Germinal center (tissue), 1 donor: Measurements from ENCODE around the gene PFKFB2.
"Not testable (repeated sequence)": the region's sequence is repeated elsewhere in the genome, so short reads cannot be mapped to it uniquely, and the experiment has no call there.

Experiments used
- DNase-seq: peaks from one replicate; pipeline ENCODE4 v3.0.0; 2012; ENCODE audit warnings: mixed read lengths, low spot score

PFKFB2 gene

DNA sequence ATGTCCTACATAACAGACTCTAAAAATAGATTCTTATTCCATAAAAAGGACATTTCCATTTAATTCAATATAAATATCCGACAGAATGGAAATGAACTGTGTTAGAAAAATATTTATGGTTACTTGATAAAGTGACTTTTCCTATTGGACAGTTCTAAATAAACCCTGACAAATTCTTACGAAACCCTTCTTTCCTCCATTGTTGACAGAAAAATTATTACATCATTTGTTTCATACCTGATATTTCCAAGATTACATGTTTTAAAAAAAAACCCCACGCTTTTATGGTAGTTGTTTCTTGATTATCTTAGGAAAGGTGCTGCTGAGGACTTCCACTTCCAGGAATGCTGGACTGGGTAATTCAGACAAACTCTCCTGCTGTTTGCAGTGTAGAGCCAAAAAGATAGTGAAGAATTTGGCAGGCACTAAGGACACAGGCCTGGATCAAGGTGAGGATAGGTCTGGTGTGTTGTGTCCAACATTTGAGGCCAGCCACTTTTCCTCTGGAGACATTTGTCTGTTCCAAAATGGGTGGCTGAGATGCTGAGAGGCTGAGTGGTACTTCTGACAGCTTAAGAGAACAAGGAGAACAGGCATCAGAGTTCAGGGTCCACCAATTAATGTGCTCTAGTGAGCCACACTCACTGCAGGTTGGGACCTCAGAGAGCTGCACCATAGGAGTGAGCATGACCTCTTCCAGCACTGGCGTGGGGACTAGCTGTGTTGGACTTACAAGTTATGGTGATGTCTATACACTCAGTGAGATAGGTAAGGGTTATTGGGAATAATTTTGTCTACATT, 13.5 kb upstream of the PFKFB2 start:
- DNase-seq = no peak

DNA sequence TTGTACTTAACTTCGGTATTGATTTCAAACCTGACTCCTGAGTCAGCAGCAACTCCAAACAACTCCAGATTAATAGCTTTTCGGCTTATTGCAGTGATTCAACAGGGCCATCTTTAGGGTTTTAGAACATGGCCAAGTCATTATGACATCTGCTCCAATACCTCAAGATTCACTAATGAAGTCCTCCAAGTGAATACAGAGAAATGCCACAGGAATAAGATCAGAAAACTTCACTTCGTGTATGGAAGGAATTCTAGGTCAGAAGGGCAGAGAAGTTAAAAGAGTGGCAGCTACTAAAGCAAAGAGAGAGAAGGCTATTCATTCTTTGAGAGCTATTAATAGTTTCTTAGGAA, 12.9 kb upstream of the PFKFB2 start:
- no peak for DNase-seq

DNA sequence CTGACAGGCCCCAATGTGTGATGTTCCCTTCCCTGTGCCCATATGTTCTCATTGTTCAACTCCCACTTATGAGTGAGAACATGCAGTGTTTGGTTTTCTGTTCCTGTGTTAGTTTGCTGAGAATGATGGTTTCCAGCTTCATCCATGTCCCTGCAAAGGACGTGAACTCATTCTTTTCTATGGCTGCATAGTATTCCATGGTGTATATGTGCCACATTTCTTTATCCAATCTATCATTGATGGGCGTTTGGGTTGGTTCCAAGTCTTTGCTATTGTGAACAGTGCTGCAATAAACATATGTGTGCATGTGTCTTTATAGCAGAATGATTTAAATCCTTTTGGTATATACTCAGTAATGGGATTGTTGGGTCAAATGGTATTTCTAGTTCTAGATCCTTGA, 11.7 kb upstream of the PFKFB2 start:
- DNase-seq = not testable (repeated sequence)

DNA sequence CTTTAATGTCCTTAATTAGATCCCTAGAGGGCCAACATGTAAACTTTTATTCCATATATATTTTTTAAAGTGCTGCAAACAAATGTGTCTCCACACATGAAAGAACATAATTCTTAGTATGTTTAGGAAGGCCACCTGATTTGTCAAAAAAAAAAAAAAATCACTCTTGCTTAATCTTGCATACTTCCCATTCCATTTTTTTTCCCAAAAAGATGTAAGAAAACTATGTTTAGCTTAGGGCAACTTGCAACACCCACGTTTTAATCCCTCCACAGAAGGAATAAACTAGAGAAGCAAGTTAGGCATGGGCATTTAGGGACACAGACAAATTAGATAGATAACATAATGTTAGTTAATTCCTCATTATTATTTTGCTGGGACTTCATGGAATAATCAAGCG, 7.6 kb upstream of the PFKFB2 start:
- DNase-seq = no peak

DNA sequence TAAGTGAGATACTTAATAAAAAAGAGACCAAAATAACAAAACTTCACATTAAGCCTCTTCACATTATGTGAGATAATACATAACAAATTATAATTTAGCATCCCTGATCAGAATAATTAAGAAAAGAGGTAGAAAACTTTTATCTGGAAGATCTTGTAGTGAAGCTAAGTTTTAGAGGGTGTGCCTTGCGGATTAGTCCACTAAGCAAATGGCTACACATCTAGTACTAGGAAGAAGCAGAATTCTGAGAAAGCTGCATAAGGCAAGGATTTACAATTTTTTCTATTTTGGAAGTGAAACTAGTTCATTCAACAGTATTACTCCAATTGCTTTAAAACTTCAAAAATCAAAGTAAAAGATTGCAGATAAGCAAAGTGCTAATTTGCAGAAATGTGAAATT, 5.6 kb upstream of the PFKFB2 start:
- no peak for DNase-seq

DNA sequence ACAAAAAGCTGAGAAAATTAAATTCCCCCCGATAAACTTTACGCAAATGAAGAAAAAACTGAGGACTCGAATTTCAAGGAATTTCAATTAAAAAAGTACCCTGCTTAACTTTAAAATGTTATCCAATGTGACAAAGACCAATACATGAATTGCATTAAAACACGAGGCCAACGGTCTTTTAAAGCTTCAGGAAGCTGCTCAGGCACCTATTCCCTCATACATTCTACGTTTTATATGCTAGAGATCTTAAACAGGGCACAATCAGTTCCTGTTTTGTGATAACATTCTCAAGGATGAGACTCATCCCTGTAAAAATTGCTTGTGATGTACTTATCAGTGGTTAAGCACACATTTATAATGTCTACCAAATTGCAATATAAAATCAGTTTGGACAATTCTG, 5.0 kb upstream of the PFKFB2 start:
- no peak for DNase-seq

DNA sequence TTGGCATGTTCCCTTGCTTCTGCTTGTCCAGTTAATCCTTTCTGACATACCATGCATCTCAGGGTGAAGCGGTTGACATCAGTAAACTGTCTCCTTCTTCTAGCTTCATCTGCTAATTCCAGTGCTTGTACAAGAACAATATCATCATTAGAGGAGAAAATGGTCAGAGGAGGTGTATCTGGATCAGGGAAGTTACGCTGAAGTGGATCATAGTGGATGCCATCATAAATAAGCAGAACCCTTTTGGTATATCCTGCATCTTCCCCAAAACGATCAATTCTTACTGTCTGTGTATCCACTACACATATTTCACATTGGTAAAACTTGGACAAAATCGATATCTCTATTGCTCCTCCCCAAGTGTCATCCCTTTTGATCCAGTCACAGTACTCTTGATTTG, 4.0 kb upstream of the PFKFB2 start:
- no peak for DNase-seq

DNA sequence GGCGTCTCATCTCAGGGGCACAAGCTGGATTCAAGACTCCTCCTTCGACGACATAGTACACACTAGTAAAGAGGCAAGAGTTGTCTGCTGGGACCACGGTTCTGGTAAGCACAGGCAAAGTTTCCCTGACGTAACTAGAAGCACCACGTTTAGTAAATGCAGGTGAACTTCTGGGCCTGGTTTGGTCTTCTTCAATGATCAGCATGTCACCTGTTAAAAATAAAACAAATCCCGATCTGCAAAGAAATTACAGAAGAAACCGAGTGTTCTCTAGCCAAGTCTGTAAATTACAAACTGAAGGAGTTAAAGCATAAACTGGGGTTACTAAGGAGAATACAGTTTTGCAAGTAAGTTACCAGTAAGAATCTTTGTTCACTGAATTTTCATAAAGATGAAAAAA, 3.6 kb upstream of the PFKFB2 start:
- no peak for DNase-seq

DNA sequence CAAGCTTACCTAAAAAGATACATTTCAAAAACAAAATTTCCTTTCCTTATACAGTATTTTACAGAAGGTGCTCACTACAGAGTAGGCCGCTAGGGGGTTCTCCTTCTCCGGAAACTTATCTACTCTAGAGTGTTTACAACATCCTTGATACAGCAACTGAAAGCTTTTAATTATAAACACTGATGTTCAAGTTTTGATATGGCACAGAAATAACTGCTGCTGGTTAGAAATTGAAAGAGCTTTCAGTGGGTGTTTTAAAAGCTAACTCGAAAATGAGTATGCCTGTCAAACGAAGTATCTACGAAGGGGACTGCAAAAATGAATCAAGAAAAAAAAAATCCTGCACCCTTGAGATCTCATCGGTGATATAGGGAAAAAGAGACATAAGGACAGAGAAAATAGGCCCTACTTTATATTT, 3.1 kb upstream of the PFKFB2 start:
- peak; percentile 72 for DNase-seq

DNA sequence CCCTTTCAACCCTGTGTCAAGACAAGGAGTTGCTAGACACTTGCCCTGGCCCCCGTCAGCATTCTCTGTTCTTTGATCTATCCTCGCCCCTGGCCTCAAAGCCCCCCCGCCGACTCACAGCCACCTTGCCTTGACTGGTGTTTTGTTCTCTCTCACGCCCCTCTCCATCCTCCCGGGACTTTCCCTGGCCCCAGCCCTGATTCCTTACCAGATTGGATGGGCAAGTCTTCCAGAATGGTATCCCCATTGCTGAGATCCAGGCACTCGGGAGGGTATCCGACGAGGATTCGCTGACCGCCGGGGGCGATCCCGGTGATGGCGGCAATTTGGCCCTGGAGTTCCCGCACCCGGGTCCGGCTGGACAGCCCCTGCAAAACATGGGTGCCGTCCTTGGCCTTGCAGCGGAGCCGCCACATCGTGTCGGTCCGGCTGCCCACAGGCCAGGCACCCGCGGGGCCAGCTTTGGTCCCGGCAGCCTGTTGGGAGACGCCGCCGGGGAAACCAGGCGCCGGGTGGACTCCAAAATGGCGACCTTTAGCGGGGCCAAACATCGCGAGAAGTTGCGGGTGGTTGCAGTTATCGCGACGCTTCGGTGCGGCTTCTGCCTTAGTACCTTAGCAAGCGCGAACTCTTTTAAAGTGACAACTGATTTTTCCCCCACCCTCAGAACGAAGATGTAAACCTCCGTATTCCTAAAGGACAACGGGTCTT, 2.4 kb upstream of the PFKFB2 start:
- peak; percentile 84 for DNase-seq

DNA sequence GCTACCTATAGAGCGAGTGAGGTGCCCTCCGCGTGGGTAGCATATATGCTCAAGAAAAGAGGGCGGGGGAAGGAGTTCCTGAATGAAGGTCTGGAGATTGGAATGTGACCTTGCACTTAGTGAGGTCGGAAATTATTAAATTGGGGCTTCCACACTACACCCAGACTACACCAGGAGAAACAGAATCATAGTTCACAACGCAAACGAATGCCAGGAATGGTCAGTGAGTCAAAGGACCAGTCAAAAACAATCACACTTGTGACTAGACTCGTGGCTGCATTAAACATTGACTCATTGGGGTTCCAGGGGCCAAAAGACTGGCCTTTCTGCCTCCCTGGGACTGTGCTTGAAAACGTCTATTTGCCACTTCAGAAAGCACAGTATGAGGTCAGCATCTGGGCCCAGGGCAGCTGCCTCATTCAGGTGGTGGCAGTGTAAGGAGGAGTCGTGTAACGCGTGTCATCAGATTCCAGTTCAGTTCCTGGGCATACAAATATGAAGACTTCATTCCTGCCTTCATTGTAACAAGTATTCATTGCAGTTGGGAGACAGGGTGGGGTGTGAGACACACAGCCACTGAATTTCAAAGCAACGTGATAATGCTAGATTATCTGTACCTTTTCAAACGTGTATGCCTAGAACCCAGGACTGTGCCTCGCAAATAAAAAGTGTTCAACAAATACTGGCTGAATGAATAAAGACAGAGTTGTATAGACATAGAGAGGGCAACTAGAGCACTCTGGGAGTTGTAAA, 1.7 kb upstream of the PFKFB2 start, which contains the start of gene YOD1:
Gene YOD1, minus strand, starts transcription at position 18 of the 753 bp plus-strand sequence. CDS start 178 bp downstream, outside the sequence.
- no peak for DNase-seq

DNA sequence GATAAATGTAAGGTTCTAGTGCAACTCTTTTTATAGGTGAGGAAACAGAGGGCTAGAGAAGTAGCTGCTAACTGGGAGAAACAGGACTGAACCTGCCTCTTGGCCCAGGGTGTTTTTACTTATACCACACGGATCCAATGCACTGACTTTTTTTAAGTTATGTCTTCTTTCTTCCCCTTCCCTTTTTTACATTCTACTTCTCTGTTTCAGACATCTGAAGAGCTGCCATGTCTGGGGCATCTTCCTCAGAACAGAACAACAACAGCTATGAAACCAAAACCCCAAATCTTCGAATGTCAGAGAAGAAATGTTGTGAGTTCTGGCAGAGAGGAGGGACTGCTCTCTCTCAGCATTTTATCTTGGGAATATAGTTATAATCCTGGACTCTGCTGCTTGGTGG, 1.4 kb downstream of the PFKFB2 start:
- DNase-seq = peak; percentile 45

DNA sequence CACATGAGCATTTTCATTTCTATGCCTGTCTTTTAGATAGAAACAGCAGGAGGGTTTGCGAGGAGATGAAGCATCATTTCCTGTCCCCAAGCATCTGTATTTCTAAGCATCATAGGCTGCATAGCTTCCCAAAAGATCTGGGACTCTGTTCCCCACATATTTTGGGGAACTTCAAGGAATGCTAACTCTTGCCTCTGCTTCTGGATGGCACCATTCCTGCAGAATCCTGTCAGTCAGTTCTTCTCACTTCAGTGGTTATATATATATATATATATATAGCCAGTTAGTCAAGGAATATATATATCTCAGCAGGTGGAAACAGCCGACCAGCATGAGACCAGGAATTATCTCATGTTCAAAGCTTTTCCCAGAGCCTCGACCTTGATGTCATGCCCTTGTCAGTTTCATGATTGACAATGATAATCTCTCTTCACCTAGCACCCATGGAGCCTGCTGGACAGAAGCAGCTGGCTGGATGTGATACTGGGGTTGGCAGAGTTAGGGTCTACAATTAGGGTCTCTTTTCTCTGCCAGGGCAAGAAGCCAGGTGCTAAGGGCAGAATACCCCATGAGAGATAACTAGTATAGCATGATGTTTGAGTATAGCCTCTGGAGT, 2.4 kb downstream of the PFKFB2 start:
- no peak for DNase-seq

DNA sequence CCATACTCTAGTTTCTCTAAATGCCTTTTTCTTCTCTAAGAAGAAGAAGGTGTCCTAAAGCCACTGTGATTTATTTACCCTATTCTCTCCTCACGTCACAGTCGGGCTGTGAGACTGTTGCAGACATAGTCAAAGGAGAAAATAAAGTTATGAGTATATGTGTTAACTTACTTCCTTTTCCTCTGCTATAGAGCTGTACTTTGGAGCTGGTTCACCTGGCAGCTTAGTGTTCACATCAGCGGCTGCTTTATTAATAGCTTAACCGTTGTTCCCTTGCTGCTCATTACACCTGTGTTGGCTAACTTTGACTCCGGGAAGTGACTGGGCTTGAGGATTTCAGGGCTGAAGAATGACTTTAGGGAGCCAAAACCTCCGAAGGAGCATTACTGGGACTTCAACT, 3.6 kb downstream of the PFKFB2 start:
- DNase-seq = no peak

DNA sequence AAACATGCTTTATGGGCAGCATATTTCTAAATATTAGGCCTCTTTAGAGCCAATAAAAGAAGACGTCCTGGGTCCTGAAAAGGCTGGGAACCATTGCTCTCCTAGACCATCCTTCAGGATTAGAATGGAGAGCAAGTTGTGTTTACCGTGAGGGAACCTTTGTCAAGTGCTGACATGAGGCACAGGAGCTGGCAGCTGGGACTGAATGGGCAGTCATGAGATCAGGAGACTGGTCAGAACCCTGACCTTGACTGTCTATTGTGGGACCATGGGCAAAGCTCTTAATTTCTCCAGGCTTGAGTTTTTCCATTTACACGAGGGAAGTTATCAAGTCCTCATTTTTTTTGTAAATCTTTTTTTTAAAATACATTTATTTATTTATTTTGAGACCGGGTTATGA, 5.2 kb downstream of the PFKFB2 start:
- no peak for DNase-seq

DNA sequence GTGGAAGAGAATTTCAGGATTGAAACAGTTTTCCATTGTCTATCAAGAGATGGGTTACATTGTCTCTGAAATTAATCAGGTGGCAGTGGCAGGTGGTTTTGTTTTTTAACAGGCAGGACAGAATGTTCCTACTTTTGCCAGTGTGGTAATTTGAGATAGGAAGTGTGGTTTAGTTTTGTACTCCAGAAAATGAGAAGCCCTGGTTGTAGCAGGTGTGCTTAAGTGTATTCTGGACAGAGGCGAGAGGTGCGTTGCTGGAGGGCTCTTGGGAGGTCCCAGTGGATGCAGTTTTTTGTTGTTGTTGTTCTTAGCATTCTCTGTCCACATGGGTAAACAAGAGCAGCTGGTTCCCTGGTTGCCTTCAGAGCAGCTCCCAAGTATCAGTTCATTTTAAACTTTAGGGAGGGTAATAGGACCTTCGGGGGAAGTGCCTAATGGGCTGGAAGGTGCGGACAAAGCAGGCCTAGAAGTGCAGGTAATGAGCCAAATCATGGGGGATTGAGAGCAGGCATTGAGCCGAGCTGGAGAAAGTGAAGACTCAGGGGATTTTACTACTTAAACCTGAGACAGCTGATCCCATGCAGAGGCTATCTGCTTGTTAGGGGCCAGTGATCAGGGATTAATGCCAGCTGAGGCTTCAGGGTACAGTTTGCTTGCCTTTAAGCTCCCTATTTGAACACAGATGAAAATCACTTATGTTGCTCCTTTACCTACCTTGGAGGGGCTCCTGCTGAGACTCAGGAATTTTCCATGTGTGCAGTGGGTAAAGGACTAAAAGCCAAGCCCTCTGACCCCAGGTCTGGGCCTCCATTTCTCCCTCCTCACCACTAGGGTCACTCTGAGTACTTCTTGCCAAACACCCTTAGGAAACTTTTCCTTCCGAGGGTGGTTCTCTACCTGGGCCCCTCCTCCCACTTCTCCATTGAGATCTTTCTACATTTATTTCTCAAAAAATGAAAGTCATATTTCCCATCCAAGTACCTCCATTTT, 6.1 kb downstream of the PFKFB2 start:
- DNase-seq = no peak

DNA sequence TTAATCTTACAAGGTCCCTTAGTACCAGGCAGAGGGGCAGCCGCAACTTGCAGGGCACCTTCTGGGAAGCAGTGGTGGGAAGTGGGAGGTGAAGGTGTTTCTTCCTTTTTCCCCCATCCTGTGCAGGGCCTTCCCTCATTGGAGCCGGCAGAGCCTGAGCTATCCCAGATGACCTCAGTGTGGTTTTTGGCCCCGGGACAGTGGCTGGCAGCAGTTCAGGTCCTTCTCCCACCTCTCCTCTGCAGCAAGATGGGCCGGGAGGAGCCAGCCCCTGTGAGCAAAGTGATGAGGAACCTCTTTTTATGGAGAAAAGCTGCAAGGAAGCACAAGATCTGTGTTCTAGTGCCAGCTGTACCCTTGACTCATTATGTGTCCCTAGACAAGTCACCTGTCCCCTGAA, 6.8 kb downstream of the PFKFB2 start:
- DNase-seq = no peak

DNA sequence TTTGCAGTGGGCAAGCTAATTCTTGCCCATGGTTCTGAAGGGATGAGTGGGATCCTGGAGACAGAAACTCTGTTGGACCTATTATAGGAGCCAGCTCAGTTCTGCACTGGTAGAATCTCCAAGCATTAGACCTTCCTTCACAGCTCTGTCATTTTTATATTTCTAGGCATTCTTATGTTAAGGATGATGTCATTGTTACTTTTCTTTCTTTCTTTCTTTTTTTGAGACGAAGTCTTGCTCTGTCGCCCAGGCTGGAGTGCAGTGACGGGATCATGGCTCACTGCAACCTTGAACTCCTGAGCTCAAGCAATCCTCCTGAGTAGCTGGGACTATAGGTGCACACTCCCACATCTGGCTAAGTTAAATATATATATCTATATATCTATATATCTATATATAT, 7.5 kb downstream of the PFKFB2 start:
- no peak for DNase-seq

DNA sequence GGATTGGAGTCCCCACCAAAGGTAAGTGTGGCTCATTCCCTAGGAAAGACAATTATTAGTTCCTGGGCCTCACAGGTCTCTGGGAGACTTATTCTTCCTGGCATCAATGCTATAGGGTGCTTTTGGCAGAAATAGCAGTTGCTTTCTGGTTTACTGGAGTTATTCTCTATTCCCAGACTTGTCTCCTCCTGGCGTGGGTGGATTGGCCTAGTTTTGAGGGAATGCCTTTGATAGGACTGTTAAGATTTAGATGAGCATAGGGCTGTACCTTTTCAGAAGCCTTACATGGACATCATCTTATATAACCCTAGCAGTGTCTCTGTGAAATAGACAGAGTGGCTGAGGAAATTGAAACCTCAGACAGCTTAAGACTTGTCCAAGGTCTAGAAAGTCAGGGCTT, 9.0 kb downstream of the PFKFB2 start:
- no peak for DNase-seq

DNA sequence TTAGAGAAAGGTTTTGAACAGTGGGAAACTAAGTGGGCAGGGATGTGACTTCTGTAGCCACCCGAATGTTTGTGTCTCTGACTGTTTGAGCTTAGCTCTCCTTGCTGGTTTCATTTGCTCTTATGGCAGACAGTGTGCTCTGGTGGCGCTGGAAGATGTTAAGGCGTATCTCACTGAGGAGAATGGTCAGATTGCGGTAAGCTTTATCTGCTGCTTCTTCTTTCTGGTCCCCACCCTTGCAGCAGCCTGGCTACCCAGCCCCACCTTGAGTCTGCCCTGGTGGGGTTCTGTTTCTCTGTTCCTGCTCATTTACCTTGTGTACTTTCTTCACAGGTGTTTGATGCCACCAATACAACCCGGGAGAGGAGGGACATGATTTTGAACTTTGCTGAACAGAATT, 9.9 kb downstream of the PFKFB2 start:
- DNase-seq = no peak

DNA sequence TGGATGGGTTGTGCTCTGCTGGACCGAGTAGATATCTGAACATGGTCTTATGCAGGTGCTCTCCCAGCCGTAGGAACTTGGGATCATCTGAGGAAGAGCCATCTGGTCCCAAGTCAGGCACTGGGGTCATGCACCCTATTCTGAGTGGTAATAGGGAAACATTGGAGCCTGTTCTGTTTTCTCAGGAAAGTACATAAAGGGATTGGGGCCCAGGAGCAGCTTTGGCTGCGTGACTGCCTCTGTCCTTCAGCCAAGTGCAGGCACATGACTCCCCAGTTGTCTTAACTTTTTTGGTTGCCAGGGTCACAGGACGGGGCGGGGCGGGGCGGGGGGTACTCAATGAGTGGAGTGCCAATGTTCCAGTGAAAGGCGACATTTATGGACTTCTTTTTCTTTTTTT, 11.5 kb downstream of the PFKFB2 start:
- DNase-seq = no peak
